Aorta (tissue), 5 donors: ENCODE data around the gene AGAP3. TPM values are rescaled to one million over a fixed set of nuclear protein-coding genes. Genes with fewer than 3 reads are reported as not detected.

Source experiments
- ATAC-seq: fragments of 200-7000 bp; cut with Tn5 transposase; one replicate; pipeline ENCODE4 v1.9.1; 2022; ENCODE audit warnings: moderate library complexity; ENCODE audit not compliant: low FRiP score
- DNase-seq, 2 donors: peaks; one replicate each; pipeline ENCODE4 v3.0.0-alpha.2; 2020
- H3K27ac ChIP-seq, 2 donors: one replicate each; pipeline ENCODE4 v1.5.1; 2013; ENCODE audit warnings: low read length in 2 of 2, mild to moderate bottlenecking in 2 of 2, moderate library complexity in 2 of 2, control low read depth in 1 of 2, inconsistent platforms in 1 of 2, low read depth in 1 of 2
- H3K27me3 ChIP-seq, 2 donors: one replicate each; pipeline ENCODE4 v1.6.1; 2013; ENCODE audit warnings: control low read depth in 1 of 2, low read length in 1 of 2, mild to moderate bottlenecking in 1 of 2, moderate library complexity in 1 of 2; ENCODE audit not compliant: insufficient read depth in 2 of 2, control insufficient read depth in 1 of 2
- H3K36me3 ChIP-seq, 2 donors: one replicate each; pipeline ENCODE4 v1.6.1; 2013; ENCODE audit warnings: control low read depth in 1 of 2, low read length in 1 of 2, mild to moderate bottlenecking in 1 of 2; ENCODE audit not compliant: insufficient read depth in 2 of 2, control insufficient read depth in 1 of 2
- H3K4me1 ChIP-seq, 2 donors: one replicate each; pipeline ENCODE4 v1.6.1; 2013; ENCODE audit warnings: low read length in 2 of 2, control low read depth in 1 of 2, mild to moderate bottlenecking in 1 of 2, moderate library complexity in 1 of 2; ENCODE audit not compliant: insufficient read depth in 2 of 2, control insufficient read depth in 1 of 2
- H3K4me3 ChIP-seq, 2 donors: one replicate each; pipeline ENCODE4 v1.5.1; 2013; ENCODE audit warnings: low read length in 2 of 2, control low read depth in 1 of 2, mild to moderate bottlenecking in 1 of 2
- H3K9me3 ChIP-seq: one replicate; pipeline ENCODE4 v1.6.1; 2013; ENCODE audit warnings: mild to moderate bottlenecking, low read length; ENCODE audit not compliant: control insufficient read depth
- WGBS, 2 donors: extraction: QIAGEN DNeasy Blood & Tissue Kit; methylation state at CpG; one replicate each; pipeline ENCODE4 v1.1.7; 2013; 5-methylcytosine and 5-hydroxymethylcytosine counted together
- intact Hi-C, 2 donors: fragments of 100-400 bp; cut with DNase I; formaldehyde crosslinking; loops; one replicate each; pipeline versions ENCODE4 v1.14.2 to v1.15.0; 2022
- polyA plus RNA-seq, 2 donors: library from polyadenylated mRNA; stranded (reverse); fragments of 200-250 nt; gene quantifications; one replicate each; pipeline ENCODE4 v1.2.3, GENCODE V29; 2013
- total RNA-seq, 2 donors: library from RNA; stranded (reverse); fragmentation: NEBNext Ultra II Directional; extraction: Animal tissue kit (Norgen Biotek cat#: 25700); gene quantifications; one replicate each; pipeline ENCODE4 v1.2.1, GENCODE V29; 2021
- donor health status: healthy with polysubstance abuse.
- donor health status: Bipolar disorder and iron deficiency.
- donor health status: DM: no; HTN: no; CAD: no.
- donor health status: DM: no; HTN: no; CAD: no.
- donor health status: DM: yes; HTN: yes; CAD: no.

The AGAP3 gene
- total and polyA plus RNA-seq, 4 donors: 21.5 to 115 (median 82.7) TPM

DNA sequence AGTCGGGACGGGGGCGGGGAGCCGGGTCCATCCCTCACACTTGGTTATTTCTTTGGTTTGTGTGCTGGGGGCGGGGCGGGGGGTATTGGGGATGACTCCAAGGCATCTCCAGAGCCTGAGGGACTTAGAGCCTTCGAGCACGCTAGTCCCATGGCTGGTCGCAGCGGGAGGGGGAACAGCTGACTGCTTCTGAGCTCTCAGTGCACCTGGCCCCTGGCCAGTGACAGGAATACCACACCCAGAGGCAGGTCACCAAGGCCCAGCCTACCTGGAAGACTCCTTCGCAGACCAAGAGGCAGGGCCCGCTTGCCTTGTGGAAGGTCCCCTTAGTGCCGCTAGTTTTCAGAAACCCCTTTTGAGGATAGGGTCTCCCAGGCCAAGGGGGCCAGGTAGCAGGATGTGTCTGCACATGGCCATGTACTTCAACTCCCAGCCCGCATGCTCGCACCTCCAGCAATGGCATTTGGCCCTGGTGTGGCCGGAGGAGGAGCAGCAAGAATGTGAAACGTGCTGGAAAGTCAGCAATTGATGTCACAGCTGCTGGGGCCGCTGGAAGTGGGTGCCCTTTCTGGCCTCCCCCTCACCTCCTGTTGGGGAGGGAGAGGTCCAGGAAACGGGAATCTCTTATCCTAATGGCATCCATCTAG is 40.3 kb downstream of the AGAP3 start:
- H3K4me3 ChIP-seq: no peak overlapping the region
- no peaks in the 10 kb centered on the region for H3K4me1 ChIP-seq
- no peaks in the 10 kb centered on the region for H3K9me3 ChIP-seq
- H3K27me3 ChIP-seq: no peaks in the 10 kb centered on the region
- intact Hi-C loops: loop anchor here in 1 of 2 donors (2.0 kb wide), 1 partner anchor 176 kb away; no protein-coding TSS in a partner anchor
- WGBS, 2 donors: 73 to 78% methylated on average over 18 to 19 of the region's 19 CpGs
- H3K27ac ChIP-seq: no peak overlapping the region
- H3K36me3 ChIP-seq: peaks cover 0 to 1% of the 10 kb centered on the region in 2 donors
- no peak for DNase-seq
- ATAC-seq: no peak

GRCh38 chr7:151128144-151128543 is 41.9 kb downstream of the AGAP3 start:
- no peak for ATAC-seq
- intact Hi-C loops: no loop called here
- Histone ChIP-seq H3K4me3 (no peak overlapping the region), H3K27me3 (no peaks in the 10 kb centered on the region), H3K36me3 (peaks cover 0 to 1% of the 10 kb centered on the region in 2 donors), H3K9me3 (no peaks in the 10 kb centered on the region), H3K27ac (no peak overlapping the region), H3K4me1 (no peaks in the 10 kb centered on the region)
- 85 to 92% methylated on average over 14 of the region's 14 CpGs for WGBS, 2 donors
- no peak for DNase-seq

- DNase-seq (no peak), ATAC-seq (no peak)
- no peaks in the 10 kb centered on the region for H3K9me3 ChIP-seq
- no peaks in the 10 kb centered on the region for H3K27me3 ChIP-seq
- no peak overlapping the region for H3K27ac ChIP-seq
- intact Hi-C loops: no loop called here
- WGBS, 2 donors: 91 to 93% methylated on average over 8 of the region's 8 CpGs
- no peaks in the 10 kb centered on the region for H3K4me1 ChIP-seq
- H3K4me3 ChIP-seq: no peak overlapping the region
- peaks cover 0 to 1% of the 10 kb centered on the region in 2 donors for H3K36me3 ChIP-seq
Observed at GRCh38 chr7:151128716-151129115, 42.4 kb downstream of the AGAP3 start.

- no peak for DNase-seq
Observed at GRCh38 chr7:151129117-151129959, 43.1 kb downstream of the AGAP3 start.

GRCh38 chr7:151129960-151130591 is 43.8 kb downstream of the AGAP3 start:
- H3K4me3 ChIP-seq: no peak overlapping the region
- ATAC-seq: no peak
- WGBS, 2 donors: 87 to 90% methylated on average over 9 of the region's 9 CpGs
- H3K4me1 ChIP-seq: no peaks in the 10 kb centered on the region
- peaks cover 0 to 5% of the 10 kb centered on the region in 2 donors for H3K36me3 ChIP-seq
- intact Hi-C loops: no loop called here
- H3K27me3 ChIP-seq: no peaks in the 10 kb centered on the region
- H3K27ac ChIP-seq: no peak overlapping the region
- no peaks in the 10 kb centered on the region for H3K9me3 ChIP-seq
- DNase-seq: no peak

More at GRCh38 chr7:151129117-151129959, 43.1 kb downstream of the AGAP3 start:
- WGBS, 2 donors: 87 to 89% methylated on average over 28 of the region's 28 CpGs
- intact Hi-C loops: no loop called here
- H3K9me3 ChIP-seq: no peaks in the 10 kb centered on the region
- H3K4me3 ChIP-seq: no peak overlapping the region
- H3K27me3 ChIP-seq: no peaks in the 10 kb centered on the region
- no peaks in the 10 kb centered on the region for H3K4me1 ChIP-seq
- ATAC-seq: no peak
- peaks cover 0 to 1% of the 10 kb centered on the region in 2 donors for H3K36me3 ChIP-seq
- no peak overlapping the region for H3K27ac ChIP-seq

DNA sequence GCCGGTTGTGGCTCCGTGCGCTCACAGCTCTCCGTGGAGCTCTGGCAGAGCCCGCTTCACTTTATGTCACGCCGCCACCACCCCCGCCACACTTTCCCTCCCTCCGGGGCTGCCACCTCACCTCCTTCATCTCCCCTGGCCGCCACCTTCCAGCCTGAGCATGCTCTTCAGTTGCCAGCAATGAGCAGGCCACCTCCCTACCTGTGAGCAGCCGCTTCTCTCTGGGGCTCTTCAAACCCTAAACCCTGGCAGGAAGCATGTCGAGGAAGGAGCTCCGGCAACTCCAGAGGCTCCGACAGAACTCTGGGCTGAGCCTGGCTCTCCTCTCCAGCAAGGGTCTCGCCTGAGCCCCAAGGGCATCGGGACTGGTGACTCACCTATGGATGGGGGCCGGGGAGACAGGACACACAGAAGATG is 44.5 kb downstream of the AGAP3 start:
- ATAC-seq: no peak
- H3K36me3 ChIP-seq: peaks cover 0 to 5% of the 10 kb centered on the region in 2 donors
- no peaks in the 10 kb centered on the region for H3K4me1 ChIP-seq
- 93% methylated on average over 15 to 17 of the region's 17 CpGs for WGBS, 2 donors
- intact Hi-C loops: no loop called here
- no peak overlapping the region for H3K4me3 ChIP-seq
- no peaks in the 10 kb centered on the region for H3K27me3 ChIP-seq
- DNase-seq: peak; percentile 38 to 67
- no peak overlapping the region for H3K27ac ChIP-seq
- H3K9me3 ChIP-seq: no peaks in the 10 kb centered on the region

DNA sequence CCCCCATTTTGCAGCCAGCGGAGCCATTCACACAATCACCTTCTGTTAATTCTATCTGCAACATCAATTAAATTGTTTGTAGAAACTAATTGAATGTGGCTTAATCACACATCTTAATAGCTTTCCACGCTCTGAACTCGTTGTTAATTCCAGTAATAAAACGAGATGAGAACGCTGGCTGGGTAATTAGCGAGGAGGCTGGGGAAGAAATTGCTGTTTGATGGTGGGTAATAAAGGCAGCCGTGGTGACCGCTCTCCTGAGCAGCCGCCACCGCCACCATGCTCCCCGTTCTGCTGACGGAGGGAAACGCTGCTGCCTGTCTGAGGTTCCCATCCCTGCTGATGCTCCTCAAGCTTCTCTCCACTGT is 44.9 kb downstream of the AGAP3 start:
- no peak overlapping the region for H3K27ac ChIP-seq
- no peak overlapping the region for H3K4me3 ChIP-seq
- peaks cover 0 to 7% of the 10 kb centered on the region in 2 donors for H3K36me3 ChIP-seq
- H3K9me3 ChIP-seq: no peaks in the 10 kb centered on the region
- 87 to 90% methylated on average over 13 of the region's 13 CpGs for WGBS, 2 donors
- H3K4me1 ChIP-seq: no peaks in the 10 kb centered on the region
- intact Hi-C loops: no loop called here
- no peaks in the 10 kb centered on the region for H3K27me3 ChIP-seq
- DNase-seq (no peak), ATAC-seq (no peak)

- peak; percentile 41 to 57 for DNase-seq
- peaks cover 0 to 7% of the 10 kb centered on the region in 2 donors for H3K36me3 ChIP-seq
- no peaks in the 10 kb centered on the region for H3K27me3 ChIP-seq
- H3K4me3 ChIP-seq: no peak overlapping the region
- no peak overlapping the region for H3K27ac ChIP-seq
- ATAC-seq: no peak
- 84 to 89% methylated on average over 19 of the region's 19 CpGs for WGBS, 2 donors
- H3K9me3 ChIP-seq: no peaks in the 10 kb centered on the region
- no peaks in the 10 kb centered on the region for H3K4me1 ChIP-seq
- intact Hi-C loops: no loop called here
Observed at GRCh38 chr7:151131592-151132293, 45.5 kb downstream of the AGAP3 start.
